HG03039 (cell line): Measurements from ENCODE around the gene ATF6B.

Source experiments
- ATAC-seq: cut with Tn5 transposase; IDR thresholded peaks from one replicate; pipeline ENCODE4 v1.9.1; 2021; ENCODE audit warnings: mild to moderate bottlenecking, moderate library complexity; ENCODE audit not compliant: unreplicated experiment

ATF6B gene

GRCh38 chr6:32127717-32128592, at the start of gene ATF6B:
Gene ATF6B (minus strand): TSS chr6:32128246. CDS start chr6:32128207, 39 bp downstream.
- ATAC-seq = peak; percentile 81

GRCh38 chr6:32177183-32177787, 49.2 kb upstream of the ATF6B start:
- peak; percentile 4 for ATAC-seq

- no peak for ATAC-seq
Observed at GRCh38 chr6:32176476-32177182, 48.6 kb upstream of the ATF6B start.

GRCh38 chr6:32175711-32176475, 47.8 kb upstream of the ATF6B start, which contains the start of gene AGPAT1:
Gene AGPAT1 (minus strand): TSS chr6:32176084. CDS start chr6:32171496, 4,588 bp downstream.
- ATAC-seq = peak; percentile 37

GRCh38 chr6:32175322-32175710, 47.3 kb upstream of the ATF6B start:
- no peak for ATAC-seq

- ATAC-seq = no peak
Observed at GRCh38 chr6:32174416-32174815, 46.4 kb upstream of the ATF6B start.

GRCh38 chr6:32173051-32173727, 45.1 kb upstream of the ATF6B start:
- ATAC-seq = no peak

GRCh38 chr6:32171234-32171633, 43.2 kb upstream of the ATF6B start:
- no peak for ATAC-seq

- ATAC-seq = no peak
Observed at GRCh38 chr6:32170294-32170693, 42.2 kb upstream of the ATF6B start.

- ATAC-seq = no peak
Observed at GRCh38 chr6:32168807-32169591, 41.0 kb upstream of the ATF6B start.

- no peak for ATAC-seq
Observed at GRCh38 chr6:32168350-32168749, 40.3 kb upstream of the ATF6B start.

GRCh38 chr6:32167761-32168262, 39.8 kb upstream of the ATF6B start:
- no peak for ATAC-seq

GRCh38 chr6:32167154-32167760, 39.2 kb upstream of the ATF6B start:
- no peak for ATAC-seq

- no peak for ATAC-seq
Observed at GRCh38 chr6:32166411-32167061, 38.5 kb upstream of the ATF6B start.

GRCh38 chr6:32164295-32164694, 36.2 kb upstream of the ATF6B start, which contains the start of gene EGFL8:
Gene EGFL8 (plus strand): TSS chr6:32164595. CDS start chr6:32166166, 1,571 bp downstream.
- ATAC-seq = no peak

GRCh38 chr6:32163559-32164258, 35.7 kb upstream of the ATF6B start:
- no peak for ATAC-seq

- ATAC-seq = no peak
Observed at GRCh38 chr6:32158052-32158451, 30.0 kb upstream of the ATF6B start.

- no peak for ATAC-seq
Observed at GRCh38 chr6:32156891-32157290, 28.8 kb upstream of the ATF6B start.
